ENCODE results near the gene EEPD1.

- TF ChIP-seq POLR2AphosphoS5 (IDR thresholded peaks at IDR 0.05; ENCODE audit: borderline replicate concordance, low read depth, low read length), result no peak
- no peak for TF ChIP-seq EZH2 (IDR thresholded peaks at IDR 0.05)
Observed at GRCh38 chr7:36185092-36185491, 32.0 kb downstream of the EEPD1 start.

Measured in SK-N-MC (cell line).